ENCODE results near the gene SEMA3A.

- TF ChIP-seq POLR2AphosphoS5 (IDR thresholded peaks at IDR 0.05), result no peak
- TF ChIP-seq EZH2 (IDR thresholded peaks at IDR 0.05; ENCODE audit: borderline replicate concordance, insufficient read depth, low read length, poor library complexity, severe bottlenecking), result no peak
- TF ChIP-seq RAD21 (conservative IDR thresholded peaks at IDR 0.05), result no peak
- no peak for TF ChIP-seq REST (IDR thresholded peaks at IDR 0.05; ENCODE audit: borderline replicate concordance)
- no peak for TF ChIP-seq CTCF (IDR thresholded peaks at IDR 0.05; ENCODE audit: poor library complexity, severe bottlenecking)
- no peak for TF ChIP-seq TAF1 (IDR thresholded peaks at IDR 0.05; ENCODE audit: low read depth)
- TF ChIP-seq MXI1 (conservative IDR thresholded peaks at IDR 0.05; ENCODE audit: poor library complexity, severe bottlenecking), result no peak
Measured at GRCh38 chr7:84162125-84162524, 32.5 kb downstream of the SEMA3A start.

Data from neural cell (in vitro differentiated cells).